GM19463 (cell line): Measurements from ENCODE around the gene ZCCHC18.

Experiments used
- ATAC-seq: cut with Tn5 transposase; IDR thresholded peaks from one replicate; pipeline ENCODE4 v1.9.1; 2021; ENCODE audit warnings: mild to moderate bottlenecking, moderate library complexity; ENCODE audit not compliant: unreplicated experiment

ZCCHC18 gene

GRCh38 chrX:104130808-104131207 is 18.5 kb downstream of the ZCCHC18 start:
- ATAC-seq: no peak

- ATAC-seq: no peak
Measured at GRCh38 chrX:104134583-104135261, 22.4 kb downstream of the ZCCHC18 start.

DNA sequence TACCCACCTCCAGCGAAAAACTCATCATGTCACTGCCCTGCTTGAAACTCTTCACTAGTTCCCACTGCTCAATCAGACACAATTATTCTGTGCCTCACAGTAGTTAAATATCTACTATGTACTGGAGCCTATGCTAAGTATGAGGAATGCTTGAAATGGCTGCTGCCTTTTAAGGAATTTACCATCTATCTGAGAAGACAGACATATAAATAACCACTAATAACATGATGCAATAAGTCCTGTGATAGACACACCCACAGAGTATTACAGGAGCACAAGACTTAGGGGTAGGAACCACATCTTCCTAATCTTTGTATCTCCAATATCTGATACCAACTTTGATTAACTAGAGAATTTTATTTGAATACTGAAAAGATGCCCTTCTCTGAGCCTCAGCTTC is 23.4 kb downstream of the ZCCHC18 start:
- no peak for ATAC-seq

GRCh38 chrX:104136241-104137019 is 24.1 kb downstream of the ZCCHC18 start:
- ATAC-seq: peak; percentile 92

DNA sequence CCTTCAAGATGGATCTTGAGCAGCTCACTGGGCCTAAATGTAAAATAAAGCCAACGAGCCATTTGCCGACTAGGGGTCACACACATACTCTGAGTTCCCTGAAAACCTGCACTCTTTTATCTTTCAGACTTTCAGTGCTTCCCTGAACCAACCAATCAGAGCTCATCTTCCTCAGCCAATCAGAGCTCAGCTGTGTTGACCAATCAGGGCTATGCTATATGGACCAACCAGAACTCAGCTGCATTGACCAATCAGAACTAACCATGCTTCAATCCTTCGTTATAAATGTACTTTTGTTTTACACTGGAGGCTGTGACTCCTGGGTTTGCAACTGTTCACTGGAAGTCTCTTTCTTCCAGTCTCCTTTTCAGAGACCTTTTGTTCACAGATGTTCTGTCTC is 25.2 kb downstream of the ZCCHC18 start:
- ATAC-seq: no peak

- ATAC-seq: no peak
Measured at GRCh38 chrX:104141087-104141760, 28.9 kb downstream of the ZCCHC18 start.

DNA sequence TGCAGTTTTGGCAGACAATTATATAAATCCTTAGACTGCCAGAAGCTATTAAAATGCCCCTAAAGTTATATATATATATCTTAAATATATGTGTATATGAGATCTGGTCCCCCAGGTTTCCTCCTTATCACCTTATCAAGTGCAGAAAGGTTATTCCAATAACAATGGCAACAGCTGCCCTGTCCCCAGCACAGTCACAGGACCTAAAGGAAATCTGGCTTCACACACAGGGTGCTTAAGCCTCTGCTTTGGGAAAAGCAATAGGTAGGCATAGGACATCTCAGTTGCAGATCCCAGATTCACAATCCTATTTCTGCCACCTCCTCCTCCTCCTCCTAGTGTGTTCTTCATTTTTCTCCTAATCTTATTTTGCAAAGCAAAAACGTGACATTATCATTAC is 38.7 kb downstream of the ZCCHC18 start:
- no peak for ATAC-seq

DNA sequence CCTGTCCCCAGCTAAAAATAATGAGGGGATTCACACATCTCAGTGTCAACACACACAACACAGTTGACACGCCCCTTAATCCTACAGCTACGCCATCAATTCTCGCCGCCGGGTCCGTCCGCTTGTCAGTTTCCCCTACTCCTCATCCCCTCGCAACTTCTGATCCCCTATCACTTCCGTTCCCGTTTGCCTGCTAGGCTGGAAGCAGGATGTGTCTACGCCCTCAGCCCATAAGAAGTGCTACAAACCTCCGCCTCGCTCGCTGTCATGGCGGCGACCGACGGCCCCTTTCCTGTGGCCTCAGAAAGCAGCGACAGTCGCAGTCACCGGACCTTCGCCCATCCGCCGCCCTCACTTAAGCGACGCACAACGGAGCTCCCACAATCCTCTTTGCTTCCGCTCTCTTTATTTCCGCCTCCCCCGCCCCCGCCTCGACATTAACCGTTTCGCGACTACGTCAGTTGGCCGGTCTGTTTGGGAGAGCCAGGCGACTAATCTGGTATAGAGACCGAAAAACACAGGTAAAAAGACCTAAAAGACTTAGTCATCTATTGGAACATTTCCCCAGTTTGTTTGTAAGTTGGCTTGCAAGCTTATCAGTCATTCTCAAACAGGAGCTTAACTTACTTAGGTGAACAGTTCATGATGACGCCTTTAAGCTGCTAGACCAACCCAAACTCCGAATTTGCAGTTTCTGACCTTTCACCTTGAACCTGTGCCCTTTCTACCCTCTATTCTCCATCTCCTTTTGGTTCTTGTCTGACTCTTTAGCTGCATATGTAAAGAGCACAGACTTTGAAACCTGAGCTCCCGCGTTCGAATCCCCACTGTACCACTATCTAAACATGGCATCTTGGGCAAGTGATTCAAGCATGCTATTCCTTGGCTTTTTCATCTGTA is 44.6 kb downstream of the ZCCHC18 start, which contains the start of gene SLC25A53:
SLC25A53 (minus strand) TSS at position 380 of the 900 bp plus-strand sequence. CDS start 51,752 bp downstream, outside the sequence.
- peak; percentile 91 for ATAC-seq
